ENCODE measurements around the gene GAMT.

GRCh38 chr19:1441022-1441426 is 39.7 kb upstream of the GAMT start:
- TF ChIP-seq CTCF (IDR thresholded peaks at IDR 0.05): no peak
- no peak for TF ChIP-seq ZFX (IDR thresholded peaks at IDR 0.05; ENCODE audit: borderline replicate concordance)

Data from 22Rv1 (cell line).